Ovary (tissue), 3 donors: ENCODE measurements around the gene SLC12A1.

Experiments
- CTCF ChIP-seq, 3 donors: fragments of 450-650 bp in 2 of 3; fragments of 200-600 bp in 1 of 3; IDR thresholded peaks; one replicate each; pipeline versions ENCODE4 v1.5.1 to v1.8.0; 2016 to 2022; ENCODE audit warnings: antibody characterized with exemption in 3 of 3, mild to moderate bottlenecking in 1 of 3
- POLR2A ChIP-seq: fragments of 450-650 bp; IDR thresholded peaks from one replicate; pipeline ENCODE4 v1.6.1; 2017; ENCODE audit warnings: antibody characterized with exemption, mild to moderate bottlenecking, moderate library complexity
- donor health status: DM: no; HTN: no; CAD: no.

DNA sequence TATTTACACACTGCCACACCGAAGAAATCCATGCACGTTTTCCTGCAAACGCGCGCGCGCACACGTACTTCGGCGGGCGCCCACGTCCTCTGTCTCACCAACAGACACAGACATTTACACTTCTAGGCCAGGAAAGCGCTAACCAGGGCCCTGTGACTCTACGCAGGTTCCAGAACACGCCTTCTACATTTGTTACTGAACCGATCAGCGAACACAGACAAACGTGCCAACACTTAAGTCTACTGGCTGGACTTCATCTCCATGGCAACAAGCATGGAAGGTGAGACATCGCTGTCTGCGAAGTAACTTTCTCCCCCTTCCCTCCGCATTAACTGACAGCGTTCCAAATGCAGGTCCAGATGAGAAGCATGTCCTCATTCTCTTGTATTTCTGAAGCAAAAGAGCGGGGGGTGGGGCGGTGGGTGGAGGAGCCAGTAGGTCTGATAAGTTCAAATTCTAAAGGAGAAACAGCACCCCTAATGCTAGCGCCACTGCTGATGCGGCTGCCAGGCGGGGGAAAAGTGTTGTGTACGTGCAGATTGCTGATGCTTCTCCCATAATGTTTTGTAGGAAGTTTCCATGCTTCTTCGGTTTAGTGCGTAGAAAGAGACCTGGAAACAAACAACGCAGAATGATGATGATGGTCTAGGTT, 14.4 kb upstream of the SLC12A1 start, which contains the start of gene CTXN2:
- TF ChIP-seq CTCF (IDR thresholded peaks at IDR 0.05): no peak
- TF ChIP-seq POLR2A: no peak
